Omental fat pad (tissue), 4 donors: ENCODE measurements around the gene EIF4EBP2. TPM values are rescaled to one million over a fixed set of nuclear protein-coding genes. Genes with fewer than 3 reads are reported as not detected.
A peak's percentile ranks its signal among the peaks of the same experiment; 100 is the strongest.

Experiments
- ATAC-seq: fragments of 150-250 bp; one replicate; pipeline ENCODE4 v1.9.1; 2016; ENCODE audit warnings: mild to moderate bottlenecking, moderate library complexity; ENCODE audit not compliant: low FRiP score
- DNase-seq: peaks from one replicate; pipeline ENCODE4 v3.0.0-alpha.2; 2019; ENCODE audit warnings: low spot score
- total RNA-seq, 4 donors: library from RNA; depleted of rRNA; stranded (reverse); fragments of >200 nt; gene quantifications; one replicate each; pipeline ENCODE4 v1.1.0, GENCODE V29; 2016
- TF ChIP-seq, protein P1 (sequence below), 3 donors: fragments of 450-650 bp; IDR thresholded peaks; one replicate each; pipeline ENCODE4 v1.5.1; 2016 to 2017; ENCODE audit warnings: antibody characterized with exemption in 3 of 3, mild to moderate bottlenecking in 3 of 3, moderate library complexity in 2 of 3

The EIF4EBP2 gene
- total RNA-seq, 4 donors from 2014 or later: 104 to 195 (median 141) TPM

DNA sequence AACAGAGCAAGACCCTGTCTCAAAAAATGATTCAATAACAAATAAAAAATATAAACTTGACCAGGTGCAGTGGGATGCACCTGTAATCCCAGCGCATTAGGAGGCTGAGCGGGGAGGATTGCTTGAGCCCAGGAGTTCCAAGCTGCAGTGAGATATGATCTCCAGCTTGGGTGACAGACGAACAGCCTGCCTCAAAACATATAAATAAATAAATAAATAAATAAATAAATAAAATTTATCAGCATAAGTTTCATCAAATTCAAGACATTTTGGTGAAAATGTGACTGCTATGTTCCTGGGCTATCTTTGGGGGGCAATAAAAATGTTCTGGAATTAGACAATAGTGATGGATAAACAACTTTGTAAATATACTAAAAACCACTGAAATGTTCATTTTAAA is 4.8 kb upstream of the EIF4EBP2 start:
- TF ChIP-seq, protein P1, sequence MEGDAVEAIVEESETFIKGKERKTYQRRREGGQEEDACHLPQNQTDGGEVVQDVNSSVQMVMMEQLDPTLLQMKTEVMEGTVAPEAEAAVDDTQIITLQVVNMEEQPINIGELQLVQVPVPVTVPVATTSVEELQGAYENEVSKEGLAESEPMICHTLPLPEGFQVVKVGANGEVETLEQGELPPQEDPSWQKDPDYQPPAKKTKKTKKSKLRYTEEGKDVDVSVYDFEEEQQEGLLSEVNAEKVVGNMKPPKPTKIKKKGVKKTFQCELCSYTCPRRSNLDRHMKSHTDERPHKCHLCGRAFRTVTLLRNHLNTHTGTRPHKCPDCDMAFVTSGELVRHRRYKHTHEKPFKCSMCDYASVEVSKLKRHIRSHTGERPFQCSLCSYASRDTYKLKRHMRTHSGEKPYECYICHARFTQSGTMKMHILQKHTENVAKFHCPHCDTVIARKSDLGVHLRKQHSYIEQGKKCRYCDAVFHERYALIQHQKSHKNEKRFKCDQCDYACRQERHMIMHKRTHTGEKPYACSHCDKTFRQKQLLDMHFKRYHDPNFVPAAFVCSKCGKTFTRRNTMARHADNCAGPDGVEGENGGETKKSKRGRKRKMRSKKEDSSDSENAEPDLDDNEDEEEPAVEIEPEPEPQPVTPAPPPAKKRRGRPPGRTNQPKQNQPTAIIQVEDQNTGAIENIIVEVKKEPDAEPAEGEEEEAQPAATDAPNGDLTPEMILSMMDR (IDR thresholded peaks at IDR 0.05): no peak
- DNase-seq (no peak), ATAC-seq (no peak)

DNA sequence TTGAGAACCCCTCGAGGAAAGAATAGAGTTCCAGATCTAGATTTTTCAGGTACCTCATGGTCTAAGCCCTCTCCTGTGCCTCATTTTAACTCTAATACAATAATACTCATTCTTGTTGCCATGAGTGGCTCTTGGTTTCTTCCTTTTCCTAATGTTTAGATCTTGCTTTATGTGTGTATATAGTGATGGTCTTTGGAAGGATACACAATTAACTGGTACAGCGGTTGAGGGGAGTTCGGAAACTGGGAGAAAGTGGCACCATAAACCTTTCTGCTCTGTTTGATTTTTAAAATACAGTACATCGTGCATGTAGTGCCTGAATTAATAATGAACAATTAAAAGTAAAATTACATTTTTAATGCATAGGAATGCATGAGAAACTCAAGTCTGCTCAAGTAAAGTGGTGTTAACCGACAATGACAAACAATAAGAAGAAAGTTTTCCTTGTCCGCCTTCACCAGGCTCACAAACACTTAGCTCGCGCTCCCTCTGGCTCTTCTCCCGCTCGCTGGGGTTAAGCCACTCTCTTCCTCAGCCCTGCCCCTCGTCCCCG is 386 bp upstream of the EIF4EBP2 start:
- ATAC-seq: no peak
- TF ChIP-seq, protein P1 (IDR thresholded peaks at IDR 0.05): no peak
- DNase-seq: no peak

DNA sequence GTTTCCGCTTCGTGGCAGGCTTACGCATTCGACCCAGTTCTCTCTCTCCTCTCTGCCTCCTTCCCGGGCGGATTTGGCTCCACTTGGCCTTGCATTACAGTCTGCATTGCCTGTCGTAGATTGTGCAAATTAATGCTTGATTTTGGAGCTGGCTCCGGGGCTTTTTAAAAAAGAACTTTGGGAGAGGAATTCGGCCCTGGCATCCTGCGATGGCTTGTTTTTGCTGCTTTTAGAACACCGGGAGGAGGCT is 767 bp downstream of the EIF4EBP2 start:
- ATAC-seq (no peak), DNase-seq (no peak)
- TF ChIP-seq, protein P1 (IDR thresholded peaks at IDR 0.05): no peak

DNA sequence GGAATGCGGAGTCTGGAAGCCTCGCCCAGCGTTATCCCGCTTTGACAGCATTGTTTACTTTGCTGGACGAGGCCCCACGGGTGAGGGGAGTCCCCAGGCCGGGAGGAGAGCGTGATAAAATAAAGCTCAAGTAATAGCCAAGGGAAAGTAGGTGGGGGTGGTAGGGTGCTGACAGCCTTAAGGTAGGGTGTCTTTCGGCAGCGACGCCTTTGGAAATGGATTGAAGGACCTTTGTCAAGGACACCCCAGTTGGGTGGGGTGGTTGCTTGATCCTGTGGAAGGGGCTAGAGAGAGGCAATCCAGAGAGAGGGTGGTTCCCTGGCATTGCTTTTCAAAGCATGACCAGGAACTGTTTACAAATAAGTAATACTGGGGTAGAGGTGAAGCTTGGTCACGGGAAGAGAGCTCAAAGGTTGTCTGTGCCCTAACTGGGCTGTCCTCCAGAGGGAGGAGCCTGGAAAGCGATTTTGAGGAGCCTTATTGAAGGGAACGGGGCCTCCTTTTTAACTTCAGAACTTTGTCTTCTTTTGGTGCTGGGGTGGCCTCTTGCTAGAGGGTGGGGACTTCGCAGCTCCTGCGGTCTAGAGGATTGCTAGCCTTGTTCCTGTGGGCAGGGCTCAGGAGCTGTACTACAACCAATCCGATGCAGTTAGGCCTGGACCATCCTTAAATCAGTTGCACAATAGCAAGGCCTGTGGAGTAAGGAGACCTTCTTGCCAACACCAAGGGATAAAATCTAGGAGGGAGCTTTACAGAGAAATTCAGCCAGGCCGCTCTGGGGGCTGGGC is 1.3 kb downstream of the EIF4EBP2 start:
- ATAC-seq (peak; percentile 93), DNase-seq (peak; percentile 57)
- TF ChIP-seq, protein P1 (IDR thresholded peaks at IDR 0.05): no peak

DNA sequence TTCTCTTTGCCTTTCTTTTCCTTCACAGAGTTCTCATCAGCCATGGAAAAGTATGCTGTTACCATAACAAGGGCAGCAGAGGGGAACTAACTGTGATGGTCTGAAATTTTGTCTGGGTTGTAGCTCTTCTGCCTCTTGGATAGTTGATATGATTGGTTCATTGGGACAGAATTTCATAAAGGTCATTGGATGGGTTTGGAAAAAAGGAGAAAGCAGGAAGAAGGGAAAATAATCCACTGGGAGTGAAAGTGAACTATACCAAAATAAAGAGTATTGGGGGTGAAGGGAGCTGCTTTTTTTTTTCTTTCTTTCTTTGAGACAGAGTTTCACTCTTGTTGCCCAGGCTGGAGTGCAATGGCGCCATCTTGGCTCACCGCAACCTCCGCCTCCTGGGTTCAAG is 5.8 kb downstream of the EIF4EBP2 start:
- no peak for DNase-seq

GRCh38 chr10:70410608-70411007 is 6.7 kb downstream of the EIF4EBP2 start:
- ATAC-seq: no peak
- TF ChIP-seq, protein P1 (IDR thresholded peaks at IDR 0.05): no peak
- no peak for DNase-seq

More for the DNA sequence above, 5.8 kb downstream of the EIF4EBP2 start:
- TF ChIP-seq, protein P1 (IDR thresholded peaks at IDR 0.05): no peak
- no peak for ATAC-seq

GRCh38 chr10:70412356-70412755 is 8.4 kb downstream of the EIF4EBP2 start:
- TF ChIP-seq, protein P1 (IDR thresholded peaks at IDR 0.05): no peak
- DNase-seq: no peak
- ATAC-seq: no peak
